GM19099 (cell line): Measurements from ENCODE around the gene XPO5.

Source experiments
- POLR2A ChIP-seq: IDR thresholded peaks from 3 replicates; pipeline ENCODE4 v1.6.1; 2011; ENCODE audit warnings: low read depth; ENCODE audit not compliant: insufficient read length; ENCODE audit errors: extremely low read depth

The XPO5 gene

DNA sequence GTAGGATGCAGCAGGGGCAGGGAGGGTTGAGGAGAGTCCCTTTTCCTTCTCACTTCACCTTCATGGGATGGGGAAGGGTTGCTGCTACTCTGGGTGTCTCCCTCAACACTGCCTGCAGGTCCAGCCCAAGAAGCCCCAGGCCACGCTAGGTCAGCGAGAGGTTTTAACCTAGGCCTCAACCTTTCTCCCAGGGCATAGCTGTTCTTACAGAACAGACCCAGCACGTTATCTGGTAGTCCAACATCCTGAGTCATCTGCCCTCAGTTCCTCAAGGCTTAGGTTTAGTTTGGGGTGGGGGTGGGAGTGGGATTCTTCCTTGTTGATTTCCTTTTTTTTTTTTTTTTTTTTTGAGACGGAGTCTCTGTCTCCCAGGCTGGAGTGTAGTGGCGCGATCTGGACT, 81.5 kb downstream of the XPO5 start:
- no peak for TF ChIP-seq POLR2A

GRCh38 chr6:43493833-43494232, 82.0 kb downstream of the XPO5 start:
- no peak for TF ChIP-seq POLR2A

GRCh38 chr6:43493230-43493629, 82.6 kb downstream of the XPO5 start:
- no peak for TF ChIP-seq POLR2A

- TF ChIP-seq POLR2A = no peak
These were observed 83.2 kb downstream of the XPO5 start for GRCh38 chr6:43492673-43493072.

DNA sequence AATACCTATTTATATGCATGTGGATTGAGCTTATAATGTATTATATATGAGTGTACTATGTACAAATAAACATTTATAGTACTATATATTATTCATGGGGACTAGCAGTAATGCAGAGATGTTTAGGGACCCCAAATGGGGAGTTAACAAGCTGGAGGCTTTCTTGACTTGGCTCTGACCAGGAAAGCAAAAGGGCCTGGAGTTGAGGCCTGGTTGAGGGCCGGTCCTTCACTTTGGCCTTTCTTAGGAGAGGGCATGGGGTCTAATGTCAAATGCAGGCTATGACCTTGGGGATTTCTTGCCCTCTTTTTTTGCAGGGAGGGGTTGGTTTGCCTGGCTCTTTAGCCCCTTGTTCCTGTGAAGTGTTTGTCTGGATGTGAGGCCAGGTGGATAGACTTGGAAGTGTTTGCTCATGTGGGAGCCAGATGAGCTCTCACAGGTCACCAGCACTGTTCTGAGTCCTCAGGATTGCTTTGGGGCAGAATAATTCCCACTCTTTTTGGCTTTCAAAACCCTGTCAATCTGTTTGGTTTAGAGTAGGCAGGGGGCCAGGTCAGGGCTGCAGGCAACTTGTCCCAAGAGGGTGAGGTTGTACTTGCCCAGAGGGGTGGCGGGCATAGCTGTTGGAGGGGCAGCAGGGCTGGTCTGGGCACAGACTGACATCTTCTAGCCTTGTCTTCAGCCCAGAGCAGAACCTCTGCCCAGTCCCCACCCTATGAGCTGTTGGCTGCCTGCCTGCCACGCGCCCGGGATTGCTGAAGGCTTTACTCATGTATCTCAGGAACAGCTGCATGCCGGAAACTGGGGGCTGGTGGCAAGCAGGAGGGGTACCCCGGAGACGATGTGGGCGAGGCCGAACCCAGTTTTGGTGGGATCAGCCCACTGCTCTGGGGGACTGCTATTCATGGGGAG, 83.8 kb downstream of the XPO5 start:
- no peak for TF ChIP-seq POLR2A

- no peak for TF ChIP-seq POLR2A
These were observed 85.3 kb downstream of the XPO5 start for GRCh38 chr6:43490523-43490939.

DNA sequence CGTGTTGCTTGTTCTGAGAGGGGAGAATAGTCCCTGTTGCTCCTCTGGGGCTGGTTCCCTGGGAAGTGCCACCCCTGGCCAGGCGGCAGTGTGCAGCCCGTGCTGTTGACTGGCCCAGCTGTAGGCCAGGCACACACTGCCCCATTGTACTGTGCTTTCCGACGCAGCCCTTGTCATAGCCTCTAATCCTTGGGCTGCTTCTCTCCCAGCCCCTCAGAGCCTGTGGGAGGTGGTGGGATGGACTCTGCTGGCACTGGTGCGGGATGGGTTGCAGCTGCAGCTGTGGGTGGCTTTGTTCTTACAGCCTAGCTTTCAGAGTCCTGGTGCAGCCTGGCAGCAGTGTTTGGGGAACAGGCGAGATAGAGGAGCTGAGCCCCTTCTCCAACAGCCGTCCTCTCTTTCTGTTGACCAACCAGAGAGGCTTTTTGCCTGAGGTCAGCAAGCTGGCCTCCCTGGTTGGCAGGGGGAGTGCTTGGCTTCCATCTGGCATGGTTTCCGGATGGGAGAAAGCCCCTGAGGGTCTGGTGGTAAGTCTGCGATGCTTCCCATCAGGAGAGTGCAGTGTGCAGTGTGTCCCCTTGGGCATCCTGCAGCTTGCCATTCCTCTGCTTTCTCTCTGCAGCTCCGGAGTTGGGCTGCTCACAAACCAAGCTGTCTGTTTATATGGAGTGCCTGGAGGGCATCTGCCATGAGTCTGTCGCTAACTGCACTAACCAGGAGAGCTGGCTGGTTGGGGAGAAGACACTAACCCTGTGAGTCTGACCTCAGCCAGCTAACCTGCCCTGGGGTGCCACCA, 86.4 kb downstream of the XPO5 start:
- no peak for TF ChIP-seq POLR2A

DNA sequence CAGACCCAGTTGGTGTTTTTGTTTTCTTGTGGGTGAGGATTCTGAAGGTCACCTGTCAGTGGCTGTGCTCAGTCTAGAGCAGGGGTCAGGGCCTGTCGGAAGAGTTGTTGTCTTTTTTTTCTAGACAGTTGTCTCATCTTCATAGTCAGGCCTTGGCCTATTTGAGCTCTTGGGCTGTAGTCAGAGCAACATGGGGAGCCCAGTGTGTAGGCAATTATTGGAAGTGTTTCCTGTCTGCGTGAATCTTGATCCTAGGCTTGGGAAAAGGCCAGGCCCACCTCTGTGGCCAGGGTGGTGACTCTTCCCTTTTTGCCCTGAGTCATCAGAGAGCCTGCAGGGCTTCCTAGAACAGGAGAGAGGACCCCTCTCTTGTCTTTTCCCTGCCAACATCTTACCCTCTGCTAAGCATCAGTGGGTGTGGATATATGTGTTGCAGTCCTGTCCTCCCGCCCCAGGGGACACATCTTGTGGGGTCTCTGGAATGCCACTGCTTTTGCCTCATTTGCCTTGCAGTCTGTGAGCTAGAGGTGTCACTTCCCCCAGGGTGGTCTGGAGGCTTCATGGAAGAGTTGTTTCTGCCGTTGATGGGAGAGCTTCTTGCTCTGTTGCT, 87.1 kb downstream of the XPO5 start:
- no peak for TF ChIP-seq POLR2A

- TF ChIP-seq POLR2A = no peak
These were observed 94.1 kb downstream of the XPO5 start for GRCh38 chr6:43481591-43482236.

- TF ChIP-seq POLR2A = no peak
These were observed 94.8 kb downstream of the XPO5 start for GRCh38 chr6:43481075-43481474.

DNA sequence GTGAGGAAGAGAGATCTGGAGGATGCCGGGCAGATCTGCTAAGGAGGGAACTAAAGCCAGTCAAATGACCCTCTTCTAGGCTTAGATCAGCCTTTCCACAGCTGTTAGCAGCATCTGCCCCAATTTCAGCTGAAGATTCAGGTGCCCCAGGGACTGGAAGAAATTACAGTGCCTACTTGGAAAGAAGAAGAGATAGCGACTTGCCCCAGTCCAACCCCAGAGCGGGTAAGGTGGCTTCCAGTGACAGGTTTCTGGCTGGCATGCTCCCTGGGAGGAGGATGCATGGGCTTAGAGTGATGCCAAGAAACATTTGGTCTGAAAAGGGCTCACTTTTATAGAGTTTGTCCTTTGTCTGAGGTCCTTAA, 97.8 kb downstream of the XPO5 start:
- no peak for TF ChIP-seq POLR2A

DNA sequence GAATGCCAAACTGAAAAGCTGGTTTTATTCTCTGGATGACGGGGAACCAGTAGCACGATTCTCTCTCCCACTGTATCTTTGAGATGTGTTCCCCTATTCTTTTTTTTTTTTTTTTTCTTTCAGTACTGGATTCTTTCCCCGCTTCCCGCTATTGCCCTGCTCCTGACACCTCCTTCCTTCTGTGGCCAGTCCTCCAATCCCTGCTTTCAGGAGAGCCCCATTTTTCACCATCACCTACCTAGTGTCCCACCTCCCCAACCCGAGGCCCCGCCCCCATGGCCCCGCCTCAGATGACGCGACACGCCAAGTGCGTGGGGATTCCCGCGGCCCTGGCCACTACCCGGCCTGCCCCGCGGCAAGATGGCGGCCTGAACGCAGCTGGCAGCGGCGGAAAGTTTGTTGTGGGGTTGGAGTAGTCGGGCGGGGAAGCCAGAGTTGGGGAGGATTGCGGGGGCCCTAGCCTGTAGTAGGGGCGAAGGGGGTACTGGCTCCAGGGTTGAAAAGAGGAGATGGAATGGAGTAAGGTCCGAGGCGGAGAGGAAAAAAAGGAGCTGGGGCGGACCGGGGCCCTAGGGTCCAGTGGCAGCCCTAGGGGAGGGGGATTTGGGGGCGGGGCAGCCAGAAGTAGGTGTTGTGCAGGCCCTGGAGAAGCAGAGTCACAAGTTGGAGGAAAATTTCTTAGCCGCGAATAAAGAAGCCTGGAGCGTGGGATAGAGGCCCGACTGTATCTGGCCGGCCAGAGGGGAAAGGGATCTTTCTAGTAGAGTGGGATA, 98.4 kb downstream of the XPO5 start, which contains the start of gene TJAP1:
TSS of gene TJAP1 (plus strand) at position 336 of the 773 bp plus-strand sequence. CDS start 21,432 bp downstream, outside the sequence.
- peak; percentile 92 for TF ChIP-seq POLR2A

DNA sequence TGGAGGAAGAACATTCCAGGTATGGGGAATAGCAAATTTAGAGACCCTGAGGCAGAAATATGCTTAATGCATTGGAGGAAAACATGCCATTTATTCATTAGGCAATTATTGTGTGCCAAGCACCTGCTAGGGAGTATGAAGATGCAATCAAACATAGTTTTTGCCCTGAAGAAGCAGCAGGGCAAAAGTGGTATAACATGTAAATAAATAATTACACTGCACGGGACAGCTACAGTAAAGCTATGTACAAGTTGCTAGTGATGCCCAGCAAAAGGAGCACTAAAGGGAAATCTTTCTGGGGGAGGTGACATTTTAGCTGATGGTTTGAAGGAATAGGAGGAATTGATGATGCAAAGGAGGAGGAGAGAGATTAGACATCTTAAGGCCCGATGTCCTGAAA, 99.1 kb downstream of the XPO5 start:
- no peak for TF ChIP-seq POLR2A

DNA sequence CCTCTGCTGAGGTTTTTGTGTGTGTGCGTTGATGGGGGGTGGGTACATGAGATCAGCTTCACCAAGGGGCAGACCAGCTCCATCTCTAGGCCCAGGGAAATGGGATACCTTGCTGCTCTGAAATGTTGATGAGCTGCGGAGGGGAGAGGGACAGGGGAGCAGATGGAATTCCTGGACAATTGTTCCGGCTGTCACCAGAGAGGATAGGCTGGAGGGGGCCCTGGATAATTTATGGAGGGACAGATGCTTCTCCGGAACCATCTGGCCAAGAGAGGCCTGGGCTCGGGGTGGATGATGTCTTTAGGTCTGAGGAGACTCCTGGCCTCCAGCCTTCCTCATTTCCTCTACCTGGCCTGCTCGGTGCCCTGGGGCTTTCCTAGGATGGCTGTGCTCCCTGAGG, 100.3 kb downstream of the XPO5 start:
- no peak for TF ChIP-seq POLR2A

GRCh38 chr6:43472515-43472914, 103.3 kb downstream of the XPO5 start:
- TF ChIP-seq POLR2A = no peak
